Measurements from ENCODE around the gene TMEM50B. TPM values are rescaled to one million over a fixed set of nuclear protein-coding genes. Genes with fewer than 3 reads are reported as not detected.
"Not testable (repeated sequence)": the region's sequence is repeated elsewhere in the genome, so short reads cannot be mapped to it uniquely, and the experiment has no call there.

Gene TMEM50B
- total RNA-seq, 1 donor from 2014 or later: 42.5 TPM

DNA sequence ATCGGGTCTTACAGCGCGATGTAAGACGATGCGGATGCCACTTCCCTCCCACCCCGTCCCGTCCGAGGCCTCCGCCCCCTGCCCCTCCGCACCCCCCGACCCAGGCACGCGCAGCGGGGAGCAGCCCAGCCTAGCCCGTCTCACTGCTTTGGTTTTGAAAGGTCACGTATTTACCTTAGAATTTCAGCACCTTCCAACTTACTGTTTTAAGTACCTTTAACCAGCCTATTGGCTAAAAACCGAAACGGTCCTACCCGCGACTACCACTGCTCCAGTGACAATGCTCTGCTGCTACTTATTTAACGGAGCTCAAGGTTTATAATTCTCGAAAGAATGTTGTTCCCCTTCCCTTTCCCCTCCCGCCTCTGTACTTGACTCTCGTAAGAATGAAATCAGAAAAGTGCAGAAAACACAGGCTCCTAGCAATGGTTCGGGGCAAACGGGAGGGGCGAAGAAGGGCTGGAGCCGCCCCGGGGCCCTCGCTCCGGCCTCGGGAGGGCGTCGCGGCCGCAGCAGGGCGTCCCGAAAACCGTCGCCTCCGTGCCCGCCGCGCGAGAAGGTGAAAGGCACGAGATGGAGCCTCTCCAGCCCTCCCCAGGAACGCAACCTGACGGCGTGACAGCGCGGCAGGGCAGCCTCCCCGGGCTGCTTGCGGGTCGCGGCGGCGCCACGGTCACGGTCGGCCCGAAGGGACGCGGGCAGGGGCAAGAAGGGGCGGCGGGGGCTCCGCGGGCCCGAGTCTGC lies 667 bp downstream of the TMEM50B start:
- TF ChIP-seq, protein P1, sequence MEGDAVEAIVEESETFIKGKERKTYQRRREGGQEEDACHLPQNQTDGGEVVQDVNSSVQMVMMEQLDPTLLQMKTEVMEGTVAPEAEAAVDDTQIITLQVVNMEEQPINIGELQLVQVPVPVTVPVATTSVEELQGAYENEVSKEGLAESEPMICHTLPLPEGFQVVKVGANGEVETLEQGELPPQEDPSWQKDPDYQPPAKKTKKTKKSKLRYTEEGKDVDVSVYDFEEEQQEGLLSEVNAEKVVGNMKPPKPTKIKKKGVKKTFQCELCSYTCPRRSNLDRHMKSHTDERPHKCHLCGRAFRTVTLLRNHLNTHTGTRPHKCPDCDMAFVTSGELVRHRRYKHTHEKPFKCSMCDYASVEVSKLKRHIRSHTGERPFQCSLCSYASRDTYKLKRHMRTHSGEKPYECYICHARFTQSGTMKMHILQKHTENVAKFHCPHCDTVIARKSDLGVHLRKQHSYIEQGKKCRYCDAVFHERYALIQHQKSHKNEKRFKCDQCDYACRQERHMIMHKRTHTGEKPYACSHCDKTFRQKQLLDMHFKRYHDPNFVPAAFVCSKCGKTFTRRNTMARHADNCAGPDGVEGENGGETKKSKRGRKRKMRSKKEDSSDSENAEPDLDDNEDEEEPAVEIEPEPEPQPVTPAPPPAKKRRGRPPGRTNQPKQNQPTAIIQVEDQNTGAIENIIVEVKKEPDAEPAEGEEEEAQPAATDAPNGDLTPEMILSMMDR (IDR thresholded peaks at IDR 0.05): no peak
- TF ChIP-seq POLR2A (IDR thresholded peaks at IDR 0.05) (no peak), POLR2AphosphoS5 (IDR thresholded peaks at IDR 0.05; ENCODE audit: insufficient read depth in 1 of 2, low read depth in 1 of 2) (no peak)
- H3K9me3 ChIP-seq: no peaks in the 10 kb centered on the region
- no peak for DNase-seq (ENCODE audit: extremely low spot score in 2 of 2)
- peak overlapping the region; percentile 88 for H3K27ac ChIP-seq
- H3K36me3 ChIP-seq: no peaks in the 10 kb centered on the region
- no peaks in the 10 kb centered on the region for H3K27me3 ChIP-seq
- intact Hi-C loops (cut with DNase I): loop anchor here (1.0 kb wide), 1 partner anchor 64 kb away; the partner anchor contains the start of gene SON
- H3K4me3 ChIP-seq: peak overlapping the region; percentile 66 to 87
- H3K4me1 ChIP-seq: peaks cover 22% of the 10 kb centered on the region

DNA sequence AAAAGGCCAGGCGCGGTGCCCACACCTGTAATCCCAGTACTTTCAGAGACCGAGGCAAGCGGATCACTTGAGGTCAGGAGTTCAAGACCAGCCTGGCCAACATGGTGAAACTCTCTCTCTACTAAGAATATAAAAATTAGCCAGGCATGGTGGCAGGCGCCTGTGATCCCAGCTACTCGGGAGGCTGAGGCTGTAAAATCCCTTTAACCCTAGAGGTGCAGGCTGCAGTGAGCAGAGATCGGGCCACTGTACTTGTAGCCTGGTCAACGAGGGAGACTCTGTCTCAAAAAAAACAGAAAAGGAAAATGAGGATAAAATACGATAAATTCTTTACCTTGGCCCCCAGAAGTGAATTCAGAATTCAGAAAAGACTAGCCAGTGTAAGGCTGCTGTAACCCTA lies 1.6 kb downstream of the TMEM50B start:
- H3K4me3 ChIP-seq: peak overlapping the region; percentile 66 to 87
- intact Hi-C loops (cut with DNase I): no loop called here

DNA sequence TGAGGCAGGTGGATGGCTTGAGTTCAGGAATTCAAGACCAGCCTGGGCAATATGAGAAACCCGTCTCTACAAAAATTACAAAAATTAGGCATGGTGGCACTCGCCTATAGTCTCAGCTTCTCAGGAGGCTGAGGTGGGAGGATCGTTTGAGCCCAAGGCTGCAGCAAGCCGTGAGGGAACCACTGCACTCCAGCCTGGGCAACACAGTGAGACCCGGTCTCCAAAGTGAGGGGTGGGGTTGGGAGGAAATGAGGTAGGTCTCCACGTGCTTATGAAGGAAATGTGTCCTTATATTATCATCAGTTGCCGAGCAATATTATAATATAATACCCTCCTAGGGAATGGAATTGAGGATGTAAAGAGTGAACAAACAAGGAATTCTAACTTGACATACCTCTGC lies 2.7 kb downstream of the TMEM50B start:
- intact Hi-C loops (cut with DNase I): no loop called here
- Histone ChIP-seq H3K27ac (no peak overlapping the region), H3K9me3 (no peaks in the 10 kb centered on the region), H3K4me3 (no peak overlapping the region), H3K27me3 (no peaks in the 10 kb centered on the region), H3K4me1 (peaks cover 22% of the 10 kb centered on the region), H3K36me3 (no peaks in the 10 kb centered on the region)
- DNase-seq (ENCODE audit: extremely low spot score in 2 of 2): no peak
- TF ChIP-seq POLR2A (IDR thresholded peaks at IDR 0.05) (no peak), POLR2AphosphoS5 (IDR thresholded peaks at IDR 0.05; ENCODE audit: insufficient read depth in 1 of 2, low read depth in 1 of 2) (no peak)
- TF ChIP-seq, protein P1 (IDR thresholded peaks at IDR 0.05): no peak

More for the DNA sequence above, 1.6 kb downstream of the TMEM50B start:
- Histone ChIP-seq H3K27ac (peak overlapping the region; percentile 3), H3K4me1 (peaks cover 22% of the 10 kb centered on the region), H3K27me3 (no peaks in the 10 kb centered on the region), H3K9me3 (no peaks in the 10 kb centered on the region), H3K36me3 (no peaks in the 10 kb centered on the region)
- DNase-seq (ENCODE audit: extremely low spot score in 2 of 2): no peak
- TF ChIP-seq, protein P1 (IDR thresholded peaks at IDR 0.05): no peak
- TF ChIP-seq POLR2A (IDR thresholded peaks at IDR 0.05) (no peak), POLR2AphosphoS5 (IDR thresholded peaks at IDR 0.05; ENCODE audit: insufficient read depth in 1 of 2, low read depth in 1 of 2) (no peak)

DNA sequence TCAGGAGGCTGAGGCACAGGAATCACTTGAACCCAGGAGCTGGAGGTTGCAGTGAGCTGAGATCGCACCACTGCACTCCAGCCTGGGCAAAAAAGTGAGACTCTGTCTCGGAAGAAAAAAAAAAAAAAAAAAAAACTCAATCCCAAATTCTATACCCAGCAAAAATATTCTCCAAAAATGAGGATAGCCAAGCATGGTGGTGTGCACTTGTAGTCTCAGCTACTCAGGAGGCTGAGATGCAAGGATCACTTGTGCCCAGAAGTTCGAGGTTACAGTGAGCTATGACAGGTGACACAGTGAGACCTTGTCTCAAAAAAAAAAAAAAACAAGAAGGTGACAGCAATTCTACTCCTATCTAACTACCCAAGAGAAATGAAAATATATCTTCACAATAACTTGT lies 6.4 kb downstream of the TMEM50B start:
- DNase-seq (ENCODE audit: extremely low spot score in 2 of 2): no peak
- no peak for TF ChIP-seq POLR2AphosphoS5 (IDR thresholded peaks at IDR 0.05; ENCODE audit: insufficient read depth in 1 of 2, low read depth in 1 of 2)
- TF ChIP-seq POLR2A (IDR thresholded peaks at IDR 0.05): no peak
- TF ChIP-seq, protein P1 (IDR thresholded peaks at IDR 0.05): no peak
- intact Hi-C loops (cut with DNase I): no loop called here

DNA sequence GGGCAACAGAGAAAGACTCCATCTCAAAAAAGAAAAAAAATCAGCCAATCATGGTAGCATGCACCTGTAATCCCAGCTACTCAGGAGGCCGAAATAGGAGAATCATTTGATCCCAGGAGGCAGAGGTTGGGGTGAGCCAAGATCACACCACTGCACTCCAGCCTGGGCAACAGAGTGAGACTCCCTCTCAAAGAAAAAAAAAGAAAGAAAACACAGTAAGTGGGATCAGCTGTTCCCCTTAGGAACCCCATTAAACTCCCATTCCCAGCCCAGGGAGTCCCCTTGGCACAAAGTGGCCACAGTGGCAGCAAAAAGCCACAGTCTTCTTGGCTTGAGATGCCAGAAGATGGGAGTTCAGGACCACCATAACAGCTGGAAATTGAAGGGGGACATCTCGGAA lies 9.1 kb downstream of the TMEM50B start:
- TF ChIP-seq POLR2AphosphoS5 (IDR thresholded peaks at IDR 0.05; ENCODE audit: insufficient read depth in 1 of 2, low read depth in 1 of 2): no peak
- no peak for TF ChIP-seq POLR2A (IDR thresholded peaks at IDR 0.05)
- TF ChIP-seq, protein P1 (IDR thresholded peaks at IDR 0.05): no peak
- intact Hi-C loops (cut with DNase I): no loop called here
- no peak for DNase-seq (ENCODE audit: extremely low spot score in 2 of 2)
- Histone ChIP-seq H3K4me3 (no peak overlapping the region), H3K27me3 (no peaks in the 10 kb centered on the region), H3K27ac (no peak overlapping the region), H3K4me1 (no peaks in the 10 kb centered on the region), H3K36me3 (peaks cover 0 to 5% of the 10 kb centered on the region in 2 donors), H3K9me3 (no peaks in the 10 kb centered on the region)

More for the DNA sequence above, 6.4 kb downstream of the TMEM50B start:
- Histone ChIP-seq H3K4me1 (peaks cover 9% of the 10 kb centered on the region), H3K36me3 (no peaks in the 10 kb centered on the region), H3K27me3 (no peaks in the 10 kb centered on the region), H3K27ac (no peak overlapping the region), H3K9me3 (no peaks in the 10 kb centered on the region), H3K4me3 (no peak overlapping the region)

DNA sequence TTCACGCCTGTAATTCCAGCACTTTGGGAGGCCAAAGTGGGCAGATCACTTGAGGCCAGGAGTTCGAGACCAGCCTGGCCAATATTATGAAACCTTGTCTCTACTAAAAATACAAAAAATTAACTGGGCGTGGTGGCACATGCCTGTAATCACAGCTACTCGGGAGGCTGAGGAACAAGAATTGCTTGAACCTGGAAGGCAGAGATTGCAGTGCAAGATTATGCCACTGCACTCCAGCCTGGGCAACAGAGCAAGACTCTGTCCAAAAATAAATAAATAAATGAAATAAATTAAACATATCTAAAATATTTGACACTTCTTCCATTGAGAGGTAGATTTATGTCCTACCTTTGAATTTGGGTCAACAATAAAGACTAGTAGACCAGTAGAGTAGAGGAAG lies 10.6 kb downstream of the TMEM50B start:
- H3K4me3 ChIP-seq; H3K9me3 ChIP-seq; H3K27me3 ChIP-seq; H3K4me1 ChIP-seq; H3K27ac ChIP-seq; DNase-seq (ENCODE audit: extremely low spot score in 2 of 2); H3K36me3 ChIP-seq; intact Hi-C loops (cut with DNase I): not testable (repeated sequence)

Data from vagina (tissue), 2 donors.